Endometrial microvascular endothelial cells (primary cell): ENCODE measurements around the gene ANO3. TPM values are rescaled to one million over a fixed set of nuclear protein-coding genes. Genes with fewer than 3 reads are reported as not detected.

ENCODE experiments used
- in situ Hi-C: cut with HindIII; loops from 2 replicates; pipeline ENCODE4 v1.10.0; 2017; ENCODE audit warnings: low sequenced_read_pairs, low pct_unique_long_range_greater_than_20kb; ENCODE audit errors: inconsistent ontology term
- total RNA-seq: library from RNA; depleted of rRNA; stranded (reverse); fragments of >200 nt; gene quantifications from one replicate; pipeline ENCODE4 v1.2.3, GENCODE V29; 2015; ENCODE audit errors: inconsistent ontology term

ANO3 gene
- total RNA-seq, 1 donor from 2014 or later: not detected

GRCh38 chr11:26348776-26349175 lies 16.8 kb downstream of the ANO3 start:
- in situ Hi-C loops: no loop called here

- in situ Hi-C loops: no loop called here
Measured at GRCh38 chr11:26350002-26350401, 18.1 kb downstream of the ANO3 start.

- in situ Hi-C loops: no loop called here
Measured at GRCh38 chr11:26353010-26353409, 21.1 kb downstream of the ANO3 start.

GRCh38 chr11:26359055-26359454 lies 27.1 kb downstream of the ANO3 start:
- in situ Hi-C loops: no loop called here

GRCh38 chr11:26365284-26365683 lies 33.4 kb downstream of the ANO3 start:
- in situ Hi-C loops: no loop called here

GRCh38 chr11:26377619-26378018 lies 45.7 kb downstream of the ANO3 start:
- in situ Hi-C loops: no loop called here

- in situ Hi-C loops: no loop called here
Measured at GRCh38 chr11:26399336-26399735, 67.4 kb downstream of the ANO3 start.

- in situ Hi-C loops: no loop called here
Measured at GRCh38 chr11:26410706-26411366, 78.9 kb downstream of the ANO3 start.

GRCh38 chr11:26412955-26413354 lies 81.0 kb downstream of the ANO3 start:
- in situ Hi-C loops: no loop called here

- in situ Hi-C loops: no loop called here
Measured at GRCh38 chr11:26418386-26418912, 86.5 kb downstream of the ANO3 start.

- in situ Hi-C loops: no loop called here
Measured at GRCh38 chr11:26420331-26420730, 88.4 kb downstream of the ANO3 start.

GRCh38 chr11:26424255-26424654 lies 92.3 kb downstream of the ANO3 start:
- in situ Hi-C loops: no loop called here

- in situ Hi-C loops: no loop called here
Measured at GRCh38 chr11:26439854-26440253, 107.9 kb downstream of the ANO3 start.

- in situ Hi-C loops: no loop called here
Measured at GRCh38 chr11:26442131-26442530, 110.2 kb downstream of the ANO3 start.

GRCh38 chr11:26443617-26444016 lies 111.7 kb downstream of the ANO3 start:
- in situ Hi-C loops: no loop called here

- in situ Hi-C loops: no loop called here
Measured at GRCh38 chr11:26457636-26458035, 125.7 kb downstream of the ANO3 start.

GRCh38 chr11:26465274-26465673 lies 133.3 kb downstream of the ANO3 start:
- in situ Hi-C loops: no loop called here

- in situ Hi-C loops: no loop called here
Measured at GRCh38 chr11:26467506-26467905, 135.6 kb downstream of the ANO3 start.

- in situ Hi-C loops: no loop called here
Measured at GRCh38 chr11:26470992-26471391, 139.1 kb downstream of the ANO3 start.

- in situ Hi-C loops: no loop called here
Measured at GRCh38 chr11:26473216-26474194, 141.6 kb downstream of the ANO3 start.
